Fibroblast of lung (primary cell): ENCODE results near the gene RPS6KC1. TPM values are rescaled to one million over a fixed set of nuclear protein-coding genes. Genes with fewer than 3 reads are reported as not detected.
"Not testable (repeated sequence)": the region's sequence is repeated elsewhere in the genome, so short reads cannot be mapped to it uniquely, and the experiment has no call there.

Source experiments
- DNase-seq, 2 donors: peaks; one replicate each; pipeline versions ENCODE4 v3.0.0 to v3.0.0-alpha.2; 2010; ENCODE audit warnings: low read depth in 2 of 2
- H2AFZ ChIP-seq: 2 replicates; pipeline ENCODE4 v1.5.1; 2012; ENCODE audit warnings: low read length, control low read depth, inconsistent platforms
- H3K27ac ChIP-seq: 2 replicates; pipeline ENCODE4 v1.5.1; 2011; ENCODE audit warnings: low read length, control low read depth; ENCODE audit not compliant: insufficient read depth
- H3K27me3 ChIP-seq: 2 replicates; pipeline ENCODE4 v1.5.1; 2011; ENCODE audit warnings: mild to moderate bottlenecking, low read length; ENCODE audit not compliant: control insufficient read depth, insufficient read depth
- H3K36me3 ChIP-seq: 2 replicates; pipeline ENCODE4 v1.5.1; 2011; ENCODE audit warnings: low read length; ENCODE audit not compliant: control insufficient read depth, insufficient read depth
- H3K4me1 ChIP-seq: 2 replicates; pipeline ENCODE4 v1.5.1; 2011; ENCODE audit warnings: low read length; ENCODE audit not compliant: control insufficient read depth, insufficient read depth; ENCODE audit errors: extremely low read depth
- H3K4me2 ChIP-seq: 2 replicates; pipeline ENCODE4 v1.5.1; 2011; ENCODE audit warnings: low read length, control low read depth; ENCODE audit not compliant: insufficient read depth; ENCODE audit errors: extremely low read depth
- H3K4me3 ChIP-seq, 4 experiments: fragments of 200-600 bp in 1 of 4; sonication (generic) in 1 of 4; replicated peaks in 1 of 4; 2 replicates each; pipeline ENCODE4 v1.5.1; 2011 to 2016; ENCODE audit warnings: low read length in 4 of 4, low read depth in 3 of 4, mild to moderate bottlenecking in 3 of 4, control low read depth in 2 of 4, inconsistent platforms in 1 of 4, mixed read lengths in 1 of 4; ENCODE audit not compliant: insufficient read depth in 1 of 4; ENCODE audit errors: control extremely low read depth in 1 of 4
- H3K79me2 ChIP-seq: 2 replicates; pipeline ENCODE4 v1.5.1; 2012; ENCODE audit warnings: mild to moderate bottlenecking, low read length, inconsistent platforms; ENCODE audit not compliant: control insufficient read depth, insufficient read depth
- H3K9ac ChIP-seq: 2 replicates; pipeline ENCODE4 v1.5.1; 2011; ENCODE audit warnings: mild to moderate bottlenecking, low read length, control low read depth; ENCODE audit not compliant: insufficient read depth
- H3K9me3 ChIP-seq: 2 replicates; pipeline ENCODE4 v1.5.1; 2012; ENCODE audit warnings: low read depth, low read length; ENCODE audit not compliant: control insufficient read depth, insufficient read depth
- H4K20me1 ChIP-seq: 2 replicates; pipeline ENCODE4 v1.5.1; 2011; ENCODE audit warnings: low read length; ENCODE audit not compliant: control insufficient read depth, insufficient read depth; ENCODE audit errors: extremely low read depth
- EZH2 ChIP-seq: IDR thresholded peaks from 2 replicates; pipeline ENCODE4 v1.5.1; 2012; ENCODE audit warnings: low read length, control low read depth, mild to moderate bottlenecking; ENCODE audit errors: missing control alignments
- polyA plus RNA-seq, 2 donors: library from polyadenylated mRNA; depleted of rRNA in 1 of 2; stranded (reverse) in 1 of 2; unstranded in 1 of 2; fragments of >200 nt; gene quantifications; 2 replicates each; pipeline ENCODE4 v1.2.1, GENCODE V29; 2011 to 2012; ENCODE audit warnings: missing spikeins in 1 of 2
- total RNA-seq: library from RNA; depleted of rRNA; stranded (reverse); fragments of >200 nt; gene quantifications from 2 replicates; pipeline ENCODE4 v1.2.1, GENCODE V29; 2014
- TF ChIP-seq, protein P1 (sequence below), 2 donors: IDR thresholded peaks in 1 of 2; conservative IDR thresholded peaks in 1 of 2; 1 replicate in 1 of 2; 2 replicates in 1 of 2; pipeline ENCODE4 v1.5.1; 2011 to 2012; ENCODE audit warnings: low read length in 2 of 2, control low read depth in 1 of 2, inconsistent platforms in 1 of 2, low read depth in 1 of 2, mild to moderate bottlenecking in 1 of 2

RPS6KC1 gene
- total and polyA plus RNA-seq, 2 donors (not counting 1 experiment from before 2014, with no cell fraction given) = 20.9 to 33.5 TPM

GRCh38 chr1:213194855-213195254 lies 143.8 kb downstream of the RPS6KC1 start:
- Histone ChIP-seq H3K9ac (no peak overlapping the region), H4K20me1 (no peaks in the 10 kb centered on the region), H2AFZ (no peak overlapping the region), H3K4me2 (no peak overlapping the region), H3K9me3 (no peaks in the 10 kb centered on the region), H3K4me3 (no peak overlapping the region), H3K27me3 (no peaks in the 10 kb centered on the region), H3K36me3 (no peaks in the 10 kb centered on the region), H3K79me2 (no peaks in the 10 kb centered on the region), H3K27ac (no peak overlapping the region), H3K4me1 (no peaks in the 10 kb centered on the region)
- TF ChIP-seq, protein P1, sequence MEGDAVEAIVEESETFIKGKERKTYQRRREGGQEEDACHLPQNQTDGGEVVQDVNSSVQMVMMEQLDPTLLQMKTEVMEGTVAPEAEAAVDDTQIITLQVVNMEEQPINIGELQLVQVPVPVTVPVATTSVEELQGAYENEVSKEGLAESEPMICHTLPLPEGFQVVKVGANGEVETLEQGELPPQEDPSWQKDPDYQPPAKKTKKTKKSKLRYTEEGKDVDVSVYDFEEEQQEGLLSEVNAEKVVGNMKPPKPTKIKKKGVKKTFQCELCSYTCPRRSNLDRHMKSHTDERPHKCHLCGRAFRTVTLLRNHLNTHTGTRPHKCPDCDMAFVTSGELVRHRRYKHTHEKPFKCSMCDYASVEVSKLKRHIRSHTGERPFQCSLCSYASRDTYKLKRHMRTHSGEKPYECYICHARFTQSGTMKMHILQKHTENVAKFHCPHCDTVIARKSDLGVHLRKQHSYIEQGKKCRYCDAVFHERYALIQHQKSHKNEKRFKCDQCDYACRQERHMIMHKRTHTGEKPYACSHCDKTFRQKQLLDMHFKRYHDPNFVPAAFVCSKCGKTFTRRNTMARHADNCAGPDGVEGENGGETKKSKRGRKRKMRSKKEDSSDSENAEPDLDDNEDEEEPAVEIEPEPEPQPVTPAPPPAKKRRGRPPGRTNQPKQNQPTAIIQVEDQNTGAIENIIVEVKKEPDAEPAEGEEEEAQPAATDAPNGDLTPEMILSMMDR (conservative IDR thresholded peaks at IDR 0.05 in 1 of 2, IDR thresholded peaks at IDR 0.05 in 1 of 2; ENCODE audit: low read depth in 1 of 2, low read length in 2 of 2) = no peak
- TF ChIP-seq EZH2 = no peak
- DNase-seq = no peak

- H3K4me3 ChIP-seq, H3K79me2 ChIP-seq, H3K27ac ChIP-seq, H4K20me1 ChIP-seq, H3K4me2 ChIP-seq, H3K9ac ChIP-seq, DNase-seq, H3K27me3 ChIP-seq, H3K36me3 ChIP-seq, H3K4me1 ChIP-seq, H3K9me3 ChIP-seq, H2AFZ ChIP-seq: not testable (repeated sequence)
Observed at GRCh38 chr1:213196328-213197054, 145.4 kb downstream of the RPS6KC1 start.

- Histone ChIP-seq H3K27me3 (no peaks in the 10 kb centered on the region), H3K27ac (no peak overlapping the region), H3K9me3 (no peaks in the 10 kb centered on the region), H2AFZ (no peak overlapping the region), H3K36me3 (no peaks in the 10 kb centered on the region), H3K9ac (no peak overlapping the region), H3K4me3 (no peak overlapping the region), H3K4me2 (no peak overlapping the region), H3K79me2 (no peaks in the 10 kb centered on the region), H3K4me1 (no peaks in the 10 kb centered on the region), H4K20me1 (no peaks in the 10 kb centered on the region)
- DNase-seq = no peak
- TF ChIP-seq EZH2 = no peak
Observed at GRCh38 chr1:213200630-213201029, 149.6 kb downstream of the RPS6KC1 start.

GRCh38 chr1:213201380-213202155 lies 150.5 kb downstream of the RPS6KC1 start:
- H3K4me3 ChIP-seq = peak overlapping the region in 1 of 4 experiments; percentile 18
- DNase-seq = peak in 1 of 2 donors; percentile 92
- H3K9ac ChIP-seq = no peak overlapping the region
- no peak overlapping the region for H3K27ac ChIP-seq
- no peak overlapping the region for H2AFZ ChIP-seq
- H3K79me2 ChIP-seq = no peaks in the 10 kb centered on the region
- no peaks in the 10 kb centered on the region for H4K20me1 ChIP-seq
- TF ChIP-seq, protein P1 (conservative IDR thresholded peaks at IDR 0.05 in 1 of 2, IDR thresholded peaks at IDR 0.05 in 1 of 2; ENCODE audit: low read depth in 1 of 2, low read length in 2 of 2) = no peak
- no peak for TF ChIP-seq EZH2
- no peaks in the 10 kb centered on the region for H3K27me3 ChIP-seq
- no peaks in the 10 kb centered on the region for H3K36me3 ChIP-seq
- no peaks in the 10 kb centered on the region for H3K4me1 ChIP-seq
- no peak overlapping the region for H3K4me2 ChIP-seq
- no peaks in the 10 kb centered on the region for H3K9me3 ChIP-seq
